Parathyroid adenoma (tissue), 2 donors: Measurements from ENCODE around the gene SPAG16.

Source experiments
- H2AFZ ChIP-seq: fragments of 300-600 bp; sonication (generic); one replicate; pipeline ENCODE4 v1.7.0; 2017; ENCODE audit warnings: antibody characterized with exemption, mild to moderate bottlenecking
- H3K27ac ChIP-seq: fragments of 300-600 bp; sonication (generic); one replicate; pipeline ENCODE4 v1.7.0; 2017
- H3K27me3 ChIP-seq: fragments of 300-600 bp; sonication (generic); one replicate; pipeline ENCODE4 v1.7.0; 2017; ENCODE audit warnings: low read length; ENCODE audit not compliant: control insufficient read depth, insufficient read depth
- H3K36me3 ChIP-seq: fragments of 300-600 bp; sonication (generic); one replicate; pipeline ENCODE4 v1.7.0; 2017; ENCODE audit warnings: low read length; ENCODE audit not compliant: control insufficient read depth, insufficient read depth
- H3K4me1 ChIP-seq: fragments of 300-600 bp; sonication (generic); one replicate; pipeline ENCODE4 v1.7.0; 2017; ENCODE audit warnings: control low read depth
- H3K4me2 ChIP-seq: fragments of 300-600 bp; sonication (generic); one replicate; pipeline ENCODE4 v1.7.0; 2017; ENCODE audit warnings: low read length
- H3K4me3 ChIP-seq: fragments of 300-600 bp; sonication (generic); one replicate; pipeline ENCODE4 v1.7.0; 2017; ENCODE audit warnings: low read depth, low read length
- H3K79me2 ChIP-seq: fragments of 300-600 bp; sonication (generic); one replicate; pipeline ENCODE4 v1.7.0; 2017; ENCODE audit warnings: control low read depth
- H3K9ac ChIP-seq: fragments of 300-600 bp; sonication (generic); one replicate; pipeline ENCODE4 v1.7.0; 2017; ENCODE audit warnings: mild to moderate bottlenecking
- H3K9me3 ChIP-seq: fragments of 300-600 bp; sonication (generic); one replicate; pipeline ENCODE4 v1.7.0; 2017; ENCODE audit warnings: low read length; ENCODE audit not compliant: control insufficient read depth
- CTCF ChIP-seq: fragments of 300-600 bp; sonication (generic); IDR thresholded peaks from one replicate; pipeline ENCODE4 v1.7.0; 2017; ENCODE audit warnings: antibody characterized with exemption, mild to moderate bottlenecking
- donor health status: primary hyperparathyroidism.

SPAG16 gene

GRCh38 chr2:213752575-213752974, 468.3 kb downstream of the SPAG16 start:
- no peaks in the 10 kb centered on the region for H3K27me3 ChIP-seq
- H2AFZ ChIP-seq = no peak overlapping the region

GRCh38 chr2:213757525-213757924, 473.3 kb downstream of the SPAG16 start:
- Histone ChIP-seq H3K36me3 (no peaks in the 10 kb centered on the region), H3K27me3 (no peaks in the 10 kb centered on the region), H3K79me2 (no peaks in the 10 kb centered on the region), H3K27ac (no peak overlapping the region), H3K4me1 (no peaks in the 10 kb centered on the region), H3K4me2 (no peak overlapping the region), H3K4me3 (no peak overlapping the region), H3K9me3 (no peaks in the 10 kb centered on the region), H3K9ac (no peak overlapping the region), H2AFZ (no peak overlapping the region)
- no peak for TF ChIP-seq CTCF

More at GRCh38 chr2:213752575-213752974, 468.3 kb downstream of the SPAG16 start:
- no peak for TF ChIP-seq CTCF
- Histone ChIP-seq H3K4me1 (no peaks in the 10 kb centered on the region), H3K4me2 (no peak overlapping the region), H3K79me2 (no peaks in the 10 kb centered on the region), H3K9ac (no peak overlapping the region), H3K36me3 (no peaks in the 10 kb centered on the region), H3K27ac (no peak overlapping the region), H3K4me3 (no peak overlapping the region), H3K9me3 (no peaks in the 10 kb centered on the region)

- H3K9ac ChIP-seq = no peak overlapping the region
- H3K27me3 ChIP-seq = no peaks in the 10 kb centered on the region
- no peak for TF ChIP-seq CTCF
- H2AFZ ChIP-seq = no peak overlapping the region
- H3K79me2 ChIP-seq = no peaks in the 10 kb centered on the region
- no peaks in the 10 kb centered on the region for H3K36me3 ChIP-seq
- H3K9me3 ChIP-seq = no peaks in the 10 kb centered on the region
- no peak overlapping the region for H3K27ac ChIP-seq
- H3K4me1 ChIP-seq = no peaks in the 10 kb centered on the region
- no peak overlapping the region for H3K4me2 ChIP-seq
- H3K4me3 ChIP-seq = no peak overlapping the region
These were observed 479.1 kb downstream of the SPAG16 start for GRCh38 chr2:213763354-213763753.

- Histone ChIP-seq H3K4me1 (no peaks in the 10 kb centered on the region), H3K27ac (no peak overlapping the region), H3K36me3 (no peaks in the 10 kb centered on the region), H2AFZ (no peak overlapping the region), H3K27me3 (no peaks in the 10 kb centered on the region), H3K79me2 (no peaks in the 10 kb centered on the region), H3K9ac (no peak overlapping the region), H3K9me3 (no peaks in the 10 kb centered on the region), H3K4me3 (no peak overlapping the region), H3K4me2 (no peak overlapping the region)
- TF ChIP-seq CTCF = no peak
These were observed 479.7 kb downstream of the SPAG16 start for GRCh38 chr2:213763963-213764362.

GRCh38 chr2:213764849-213765248, 480.6 kb downstream of the SPAG16 start:
- no peaks in the 10 kb centered on the region for H3K9me3 ChIP-seq
- H3K4me3 ChIP-seq = no peak overlapping the region
- no peak overlapping the region for H3K4me2 ChIP-seq
- no peak overlapping the region for H2AFZ ChIP-seq
- H3K27me3 ChIP-seq = no peaks in the 10 kb centered on the region
- TF ChIP-seq CTCF = no peak
- H3K27ac ChIP-seq = no peak overlapping the region
- no peaks in the 10 kb centered on the region for H3K4me1 ChIP-seq
- no peaks in the 10 kb centered on the region for H3K79me2 ChIP-seq
- H3K9ac ChIP-seq = no peak overlapping the region
- H3K36me3 ChIP-seq = no peaks in the 10 kb centered on the region
